Liver (tissue), 9 donors: ENCODE data around the gene OR2K2. TPM values are rescaled to one million over a fixed set of nuclear protein-coding genes. Genes with fewer than 3 reads are reported as not detected.
A peak's percentile ranks its signal among the peaks of the same experiment; 100 is the strongest.

Experiments used
- DNase-seq: peaks from one replicate; pipeline ENCODE4 v3.0.0-alpha.2; 2017; ENCODE audit warnings: low spot score
- H3K27ac ChIP-seq, 2 donors: one replicate each; pipeline ENCODE4 v1.7.0; 2013; ENCODE audit warnings: inconsistent platforms in 2 of 2, low read length in 2 of 2, control low read depth in 1 of 2, low read depth in 1 of 2, mild to moderate bottlenecking in 1 of 2
- H3K27me3 ChIP-seq, 4 donors: one replicate each; pipeline versions ENCODE4 v1.6.1 to v1.7.0; 2013; ENCODE audit warnings: low read length in 3 of 4, inconsistent platforms in 1 of 4, mild to moderate bottlenecking in 1 of 4, moderate library complexity in 1 of 4; ENCODE audit not compliant: control insufficient read depth in 4 of 4, insufficient read depth in 4 of 4
- H3K36me3 ChIP-seq, 4 donors: one replicate each; pipeline versions ENCODE4 v1.6.1 to v1.7.0; 2013; ENCODE audit warnings: low read length in 3 of 4, mild to moderate bottlenecking in 3 of 4, low read depth in 1 of 4, moderate library complexity in 1 of 4; ENCODE audit not compliant: control insufficient read depth in 4 of 4, insufficient read depth in 3 of 4
- H3K4me1 ChIP-seq, 4 donors: one replicate each; pipeline versions ENCODE4 v1.6.1 to v1.7.0; 2013; ENCODE audit warnings: low read length in 3 of 4, mild to moderate bottlenecking in 3 of 4, moderate library complexity in 1 of 4; ENCODE audit not compliant: control insufficient read depth in 4 of 4, insufficient read depth in 4 of 4
- H3K4me3 ChIP-seq, 3 donors: one replicate each; pipeline versions ENCODE4 v1.6.1 to v1.7.0; 2013; ENCODE audit warnings: low read length in 3 of 3, control low read depth in 1 of 3, low read depth in 1 of 3, mild to moderate bottlenecking in 1 of 3
- H3K9ac ChIP-seq, 2 donors: one replicate each; pipeline ENCODE4 v1.7.0; 2013; ENCODE audit warnings: low read length in 2 of 2, mild to moderate bottlenecking in 2 of 2, moderate library complexity in 2 of 2, control low read depth in 1 of 2, low read depth in 1 of 2
- H3K9me3 ChIP-seq, 4 donors: one replicate each; pipeline versions ENCODE4 v1.6.1 to v1.7.0; 2013; ENCODE audit warnings: low read length in 3 of 4; ENCODE audit not compliant: control insufficient read depth in 4 of 4
- EGR1 ChIP-seq, 2 donors: IDR thresholded peaks; 2 replicates each; pipeline ENCODE4 v1.6.1; 2016 to 2018; ENCODE audit warnings: antibody characterized with exemption in 2 of 2, low read depth in 2 of 2
- FOXA1 ChIP-seq: IDR thresholded peaks from 2 replicates; pipeline ENCODE4 v1.6.1; 2016; ENCODE audit warnings: antibody characterized with exemption
- FOXA2 ChIP-seq: IDR thresholded peaks from 2 replicates; pipeline ENCODE4 v1.6.1; 2016; ENCODE audit warnings: antibody characterized with exemption
- GABPA ChIP-seq, 2 donors: IDR thresholded peaks in 1 of 2; conservative IDR thresholded peaks in 1 of 2; 2 replicates each; pipeline ENCODE4 v1.6.1; 2016; ENCODE audit warnings: antibody characterized with exemption in 2 of 2, mild to moderate bottlenecking in 1 of 2, moderate library complexity in 1 of 2
- HNF4A ChIP-seq, 2 donors: conservative IDR thresholded peaks; 2 replicates each; pipeline ENCODE4 v1.6.1; 2016; ENCODE audit warnings: antibody characterized with exemption in 2 of 2, mild to moderate bottlenecking in 2 of 2
- HNF4G ChIP-seq: IDR thresholded peaks from 2 replicates; pipeline ENCODE4 v1.6.1; 2016; ENCODE audit warnings: antibody characterized with exemption
- JUND ChIP-seq, 2 donors: IDR thresholded peaks; 2 replicates each; pipeline ENCODE4 v1.6.1; 2016; ENCODE audit warnings: antibody characterized with exemption in 2 of 2
- NR2F2 ChIP-seq: IDR thresholded peaks from 2 replicates; pipeline ENCODE4 v1.6.1; 2016; ENCODE audit warnings: antibody characterized with exemption
- RAD21 ChIP-seq, 2 donors: IDR thresholded peaks; 2 replicates each; pipeline ENCODE4 v1.6.1; 2016; ENCODE audit warnings: antibody characterized with exemption in 2 of 2, mild to moderate bottlenecking in 2 of 2
- REST ChIP-seq: IDR thresholded peaks from 2 replicates; pipeline ENCODE4 v1.6.1; 2016; ENCODE audit warnings: antibody characterized with exemption, mild to moderate bottlenecking
- RXRA ChIP-seq, 2 donors: IDR thresholded peaks; 2 replicates each; pipeline ENCODE4 v1.6.1; 2017 to 2018; ENCODE audit warnings: antibody characterized with exemption in 2 of 2, mild to moderate bottlenecking in 1 of 2
- SP1 ChIP-seq: IDR thresholded peaks from 2 replicates; pipeline ENCODE4 v1.6.1; 2018; ENCODE audit warnings: antibody characterized with exemption, mild to moderate bottlenecking
- TAF1 ChIP-seq: conservative IDR thresholded peaks from 2 replicates; pipeline ENCODE4 v1.6.1; 2016; ENCODE audit warnings: antibody characterized with exemption, mild to moderate bottlenecking
- YY1 ChIP-seq: IDR thresholded peaks from 2 replicates; pipeline ENCODE4 v1.6.1; 2016; ENCODE audit warnings: antibody characterized with exemption, mild to moderate bottlenecking
- WGBS: extraction: QIAGEN DNeasy Blood & Tissue Kit; methylation state at CpG from one replicate; pipeline ENCODE4 v1.1.7; 2013; 5-methylcytosine and 5-hydroxymethylcytosine counted together
- polyA plus RNA-seq, 2 donors: library from polyadenylated mRNA; stranded (reverse) in 1 of 2; unstranded in 1 of 2; fragments of 200-250 nt in 1 of 2; fragments of >200 nt in 1 of 2; fragmentation: Nextera tagmentation in 1 of 2; extraction: Ambion mirVana in 1 of 2; gene quantifications; one replicate each; pipeline versions ENCODE4 v1.2.1 to v1.2.3, GENCODE V29; 2013 to 2015
- total RNA-seq, 2 donors: library from RNA; depleted of rRNA; stranded (reverse); fragments of >200 nt; gene quantifications; one replicate each; pipeline ENCODE4 v1.2.3, GENCODE V29; 2014
- TF ChIP-seq, protein P1 (sequence below): IDR thresholded peaks from 2 replicates; pipeline ENCODE4 v1.6.1; 2016; ENCODE audit warnings: antibody characterized with exemption
- TF ChIP-seq, protein P2 (sequence below): IDR thresholded peaks from 2 replicates; pipeline ENCODE4 v1.6.1; 2016; ENCODE audit warnings: antibody characterized with exemption
- TF ChIP-seq, protein P3 (sequence below): IDR thresholded peaks from 2 replicates; pipeline ENCODE4 v1.6.1; 2016; ENCODE audit warnings: antibody characterized with exemption
- TF ChIP-seq, protein P4 (sequence below): fragments of 150-350 bp; IDR thresholded peaks from 2 replicates; pipeline ENCODE4 v1.5.1; 2017; ENCODE audit warnings: improper control_type of control experiment, low read depth, low read length; ENCODE audit not compliant: missing input control
- donor health status: healthy.
- donor health status: healthy.
- donor health status: healthy.
- donor health status: healthy.
- donor health status: healthy.

The OR2K2 gene
- total and polyA plus RNA-seq, 4 donors, result not detected

DNA sequence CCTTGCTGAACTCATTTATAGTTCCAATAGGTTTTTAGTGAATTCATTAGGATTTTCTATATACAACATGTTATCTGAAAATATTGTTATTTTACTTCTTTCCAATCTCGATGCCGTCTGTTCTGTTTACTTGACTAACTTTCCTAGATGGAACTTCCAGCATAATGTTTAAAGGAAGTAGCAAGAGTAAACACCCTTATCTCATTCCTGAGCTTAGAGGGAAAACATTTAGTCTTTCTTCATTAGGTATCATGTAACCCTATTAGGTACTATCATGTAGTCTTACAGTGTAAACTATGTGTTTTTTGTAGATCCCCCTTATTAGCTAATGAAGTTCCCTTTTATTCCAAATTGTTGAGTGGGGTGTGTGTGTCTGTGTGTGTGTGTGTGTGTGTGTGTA is 22.5 kb upstream of the OR2K2 start (continued):
- TF ChIP-seq HNF4A (conservative IDR thresholded peaks at IDR 0.05) (peak; percentile 29 to 30), SP1 (no peak), RXRA (IDR thresholded peaks at IDR 0.05) (peak in 1 of 2 donors; percentile 22), NR2F2 (no peak), FOXA2 (peak; percentile 81)
- TF ChIP-seq, protein P1, sequence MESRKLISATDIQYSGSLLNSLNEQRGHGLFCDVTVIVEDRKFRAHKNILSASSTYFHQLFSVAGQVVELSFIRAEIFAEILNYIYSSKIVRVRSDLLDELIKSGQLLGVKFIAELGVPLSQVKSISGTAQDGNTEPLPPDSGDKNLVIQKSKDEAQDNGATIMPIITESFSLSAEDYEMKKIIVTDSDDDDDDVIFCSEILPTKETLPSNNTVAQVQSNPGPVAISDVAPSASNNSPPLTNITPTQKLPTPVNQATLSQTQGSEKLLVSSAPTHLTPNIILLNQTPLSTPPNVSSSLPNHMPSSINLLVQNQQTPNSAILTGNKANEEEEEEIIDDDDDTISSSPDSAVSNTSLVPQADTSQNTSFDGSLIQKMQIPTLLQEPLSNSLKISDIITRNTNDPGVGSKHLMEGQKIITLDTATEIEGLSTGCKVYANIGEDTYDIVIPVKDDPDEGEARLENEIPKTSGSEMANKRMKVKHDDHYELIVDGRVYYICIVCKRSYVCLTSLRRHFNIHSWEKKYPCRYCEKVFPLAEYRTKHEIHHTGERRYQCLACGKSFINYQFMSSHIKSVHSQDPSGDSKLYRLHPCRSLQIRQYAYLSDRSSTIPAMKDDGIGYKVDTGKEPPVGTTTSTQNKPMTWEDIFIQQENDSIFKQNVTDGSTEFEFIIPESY, result no peak

- no peak overlapping the region for H3K9ac ChIP-seq
- TF ChIP-seq EGR1 (IDR thresholded peaks at IDR 0.05; ENCODE audit: low read depth in 2 of 2) (no peak), FOXA2 (no peak)
- no peak overlapping the region for H3K4me3 ChIP-seq
- H3K4me1 ChIP-seq, result peaks cover 0 to 12% (median 10%) of the 10 kb centered on the region in 4 donors
- no peaks in the 10 kb centered on the region for H3K27me3 ChIP-seq
- no peak for DNase-seq
- no peaks in the 10 kb centered on the region for H3K36me3 ChIP-seq
- no peaks in the 10 kb centered on the region for H3K9me3 ChIP-seq
- H3K27ac ChIP-seq, result no peak overlapping the region
Observed at GRCh38 chr9:111350556-111350955, 20.5 kb upstream of the OR2K2 start.

DNA sequence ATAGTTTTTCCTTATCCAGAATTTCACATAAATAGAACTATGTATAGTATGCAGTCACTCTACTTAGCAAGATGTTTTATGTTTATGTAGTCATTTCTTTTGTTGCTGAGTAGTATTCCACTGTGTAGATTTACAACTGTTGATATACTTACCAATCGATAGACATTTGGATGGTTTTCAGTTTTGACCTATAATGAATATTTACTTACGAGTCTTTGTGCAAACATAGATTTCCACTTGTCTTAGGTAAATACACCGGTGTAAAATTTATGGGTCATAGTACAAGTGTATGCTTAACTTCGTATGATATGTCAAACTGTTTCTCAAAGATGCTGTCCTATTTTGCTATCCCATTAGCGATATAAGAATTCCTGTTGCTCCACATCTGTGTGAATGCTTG is 19.7 kb upstream of the OR2K2 start:
- peak; percentile 69 for TF ChIP-seq SP1
- peak; percentile 88 for TF ChIP-seq FOXA2
- peak in 1 of 2 donors; percentile 13 for TF ChIP-seq JUND (IDR thresholded peaks at IDR 0.05)
- TF ChIP-seq RXRA (IDR thresholded peaks at IDR 0.05), result peak in 1 of 2 donors; percentile 10
- TF ChIP-seq, protein P2, sequence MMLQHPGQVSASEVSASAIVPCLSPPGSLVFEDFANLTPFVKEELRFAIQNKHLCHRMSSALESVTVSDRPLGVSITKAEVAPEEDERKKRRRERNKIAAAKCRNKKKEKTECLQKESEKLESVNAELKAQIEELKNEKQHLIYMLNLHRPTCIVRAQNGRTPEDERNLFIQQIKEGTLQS, result no peak
- TF ChIP-seq HNF4A (conservative IDR thresholded peaks at IDR 0.05), result peak; percentile 51 to 64
- no peak for TF ChIP-seq EGR1 (IDR thresholded peaks at IDR 0.05; ENCODE audit: low read depth in 2 of 2)
- WGBS, result 30% methylated on average over 5 of the region's 5 CpGs
- DNase-seq, result no peak
- no peaks in the 10 kb centered on the region for H3K9me3 ChIP-seq
- no peak overlapping the region for H3K4me3 ChIP-seq
- H3K36me3 ChIP-seq, result no peaks in the 10 kb centered on the region
- H3K27ac ChIP-seq, result no peak overlapping the region
- no peak overlapping the region for H3K9ac ChIP-seq
- H3K27me3 ChIP-seq, result no peaks in the 10 kb centered on the region
- H3K4me1 ChIP-seq, result peaks cover 0 to 12% (median 10%) of the 10 kb centered on the region in 4 donors

GRCh38 chr9:111348821-111349271 is 18.8 kb upstream of the OR2K2 start:
- H3K9me3 ChIP-seq, result no peaks in the 10 kb centered on the region
- peak overlapping the region in 1 of 2 donors; percentile 42 for H3K27ac ChIP-seq
- no peak for DNase-seq
- WGBS, result 10% methylated on average over 4 of the region's 4 CpGs
- no peaks in the 10 kb centered on the region for H3K27me3 ChIP-seq
- H3K4me3 ChIP-seq, result no peak overlapping the region
- peaks cover 0 to 12% (median 10%) of the 10 kb centered on the region in 4 donors for H3K4me1 ChIP-seq
- H3K36me3 ChIP-seq, result no peaks in the 10 kb centered on the region
- no peak overlapping the region for H3K9ac ChIP-seq
- TF ChIP-seq, protein P3, sequence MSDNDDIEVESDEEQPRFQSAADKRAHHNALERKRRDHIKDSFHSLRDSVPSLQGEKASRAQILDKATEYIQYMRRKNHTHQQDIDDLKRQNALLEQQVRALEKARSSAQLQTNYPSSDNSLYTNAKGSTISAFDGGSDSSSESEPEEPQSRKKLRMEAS, result peak; percentile 13
- TF ChIP-seq, protein P2, result no peak
- TF ChIP-seq FOXA2 (peak; percentile 98), TAF1 (no peak), NR2F2 (no peak), GABPA (IDR thresholded peaks at IDR 0.05 in 1 of 2, conservative IDR thresholded peaks at IDR 0.05 in 1 of 2) (peak in 1 of 2 donors; percentile 36), JUND (IDR thresholded peaks at IDR 0.05) (peak in 1 of 2 donors; percentile 52), HNF4G (no peak), FOXA1 (peak; percentile 97), YY1 (peak; percentile 26), SP1 (peak; percentile 77), REST (peak; percentile 51), RXRA (IDR thresholded peaks at IDR 0.05) (peak; percentile 5 to 55), RAD21 (IDR thresholded peaks at IDR 0.05) (peak in 1 of 2 donors; percentile 10)
- TF ChIP-seq, protein P4, sequence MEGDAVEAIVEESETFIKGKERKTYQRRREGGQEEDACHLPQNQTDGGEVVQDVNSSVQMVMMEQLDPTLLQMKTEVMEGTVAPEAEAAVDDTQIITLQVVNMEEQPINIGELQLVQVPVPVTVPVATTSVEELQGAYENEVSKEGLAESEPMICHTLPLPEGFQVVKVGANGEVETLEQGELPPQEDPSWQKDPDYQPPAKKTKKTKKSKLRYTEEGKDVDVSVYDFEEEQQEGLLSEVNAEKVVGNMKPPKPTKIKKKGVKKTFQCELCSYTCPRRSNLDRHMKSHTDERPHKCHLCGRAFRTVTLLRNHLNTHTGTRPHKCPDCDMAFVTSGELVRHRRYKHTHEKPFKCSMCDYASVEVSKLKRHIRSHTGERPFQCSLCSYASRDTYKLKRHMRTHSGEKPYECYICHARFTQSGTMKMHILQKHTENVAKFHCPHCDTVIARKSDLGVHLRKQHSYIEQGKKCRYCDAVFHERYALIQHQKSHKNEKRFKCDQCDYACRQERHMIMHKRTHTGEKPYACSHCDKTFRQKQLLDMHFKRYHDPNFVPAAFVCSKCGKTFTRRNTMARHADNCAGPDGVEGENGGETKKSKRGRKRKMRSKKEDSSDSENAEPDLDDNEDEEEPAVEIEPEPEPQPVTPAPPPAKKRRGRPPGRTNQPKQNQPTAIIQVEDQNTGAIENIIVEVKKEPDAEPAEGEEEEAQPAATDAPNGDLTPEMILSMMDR, result no peak
